NOMO-1 treated with dmso at 0.1 percent for 144 hours (cell line): ENCODE data around the gene MAD1L1.

Experiments
- DNase-seq: peaks from one replicate; lab custom pipeline; 2025; ENCODE audit not compliant: unreplicated experiment; lab: John Stamatoyannopoulos, UW

MAD1L1 gene

GRCh38 chr7:2106440-2106839, 126.3 kb downstream of the MAD1L1 start:
- DNase-seq = no peak

GRCh38 chr7:2105917-2106316, 126.8 kb downstream of the MAD1L1 start:
- DNase-seq = no peak

DNA sequence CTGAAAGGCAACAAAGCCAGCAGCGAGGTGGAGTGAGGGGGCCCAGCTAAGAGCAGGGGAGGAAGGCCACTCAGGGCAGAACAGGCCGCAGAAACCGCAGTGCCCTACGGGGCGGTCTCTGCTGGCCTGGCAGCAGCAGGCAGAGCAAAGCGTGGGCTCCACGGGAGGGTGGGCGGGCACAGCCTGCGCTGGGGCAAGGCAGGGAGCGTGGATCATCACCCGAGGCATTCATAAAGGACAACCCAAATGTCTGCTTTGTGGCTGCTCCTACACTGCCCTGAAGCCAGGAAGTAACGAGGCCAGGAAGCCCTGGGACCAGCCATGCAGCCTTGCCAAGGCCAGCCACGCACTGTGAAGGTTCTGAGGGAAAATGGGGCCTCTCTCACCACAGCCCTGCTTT, 127.5 kb downstream of the MAD1L1 start:
- peak; percentile 2 for DNase-seq

DNA sequence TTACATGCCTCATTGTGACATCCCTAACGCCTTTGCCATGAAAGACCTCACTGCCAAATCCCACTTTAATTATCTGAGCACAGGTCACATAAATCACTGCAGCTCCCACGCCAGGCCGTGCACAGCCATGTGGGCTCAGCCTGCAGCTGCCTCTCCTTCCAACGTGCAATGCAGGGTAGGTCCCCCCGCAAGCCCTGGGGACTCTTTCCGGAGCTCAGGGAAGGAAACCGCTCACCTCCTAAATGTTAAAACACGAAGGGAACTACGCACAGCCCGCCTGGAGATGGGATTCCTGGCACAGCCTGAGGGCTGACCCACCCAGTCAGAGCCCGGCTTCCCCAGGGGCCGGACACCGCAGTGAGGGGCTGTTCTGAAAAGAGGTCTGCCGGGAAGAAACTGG, 128.0 kb downstream of the MAD1L1 start:
- DNase-seq = no peak

DNA sequence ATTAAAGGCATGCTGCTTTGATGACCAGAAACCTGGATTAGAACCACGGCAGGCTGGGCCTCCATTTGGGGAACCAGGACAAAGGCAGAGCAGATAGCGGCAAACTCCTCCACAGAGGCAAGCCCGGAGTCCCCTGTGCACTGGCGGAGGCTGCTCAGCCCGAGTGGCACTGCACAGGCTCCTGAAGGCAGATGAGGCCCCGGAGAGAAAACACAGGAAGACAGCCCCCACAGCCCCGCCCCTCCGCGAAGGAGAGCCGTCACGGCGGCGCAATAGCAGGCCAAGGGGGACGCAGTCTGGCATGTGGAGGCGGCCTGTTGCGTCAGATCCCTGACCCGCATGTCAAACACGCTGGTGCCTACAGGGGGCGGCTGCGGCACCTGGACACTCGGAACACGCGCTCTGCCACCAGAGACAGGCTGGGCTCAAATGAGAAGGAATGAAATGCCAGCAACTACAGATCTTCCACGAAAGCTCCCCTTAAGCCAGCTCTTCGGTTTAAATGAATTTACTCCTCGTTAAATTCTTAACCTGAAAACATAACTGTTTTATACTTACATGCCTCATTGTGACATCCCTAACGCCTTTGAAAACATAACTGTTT, 128.5 kb downstream of the MAD1L1 start:
- DNase-seq = peak; percentile 80

GRCh38 chr7:2103071-2103898, 129.5 kb downstream of the MAD1L1 start:
- no peak for DNase-seq

DNA sequence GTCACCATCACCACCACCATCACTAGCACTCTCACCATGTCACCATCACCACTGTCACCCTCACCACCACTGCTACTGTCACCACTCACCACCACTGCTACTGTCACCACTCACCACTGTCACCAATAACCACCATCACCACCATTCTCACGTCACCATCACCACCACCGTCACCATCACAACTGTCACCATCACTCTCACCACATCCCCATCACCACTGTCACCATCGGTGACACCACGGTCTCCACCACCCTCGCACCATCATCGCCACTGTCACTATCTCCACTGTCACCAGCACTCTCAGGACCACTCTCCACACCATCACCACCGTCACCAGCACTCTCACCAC, 130.4 kb downstream of the MAD1L1 start:
- DNase-seq = no peak

DNA sequence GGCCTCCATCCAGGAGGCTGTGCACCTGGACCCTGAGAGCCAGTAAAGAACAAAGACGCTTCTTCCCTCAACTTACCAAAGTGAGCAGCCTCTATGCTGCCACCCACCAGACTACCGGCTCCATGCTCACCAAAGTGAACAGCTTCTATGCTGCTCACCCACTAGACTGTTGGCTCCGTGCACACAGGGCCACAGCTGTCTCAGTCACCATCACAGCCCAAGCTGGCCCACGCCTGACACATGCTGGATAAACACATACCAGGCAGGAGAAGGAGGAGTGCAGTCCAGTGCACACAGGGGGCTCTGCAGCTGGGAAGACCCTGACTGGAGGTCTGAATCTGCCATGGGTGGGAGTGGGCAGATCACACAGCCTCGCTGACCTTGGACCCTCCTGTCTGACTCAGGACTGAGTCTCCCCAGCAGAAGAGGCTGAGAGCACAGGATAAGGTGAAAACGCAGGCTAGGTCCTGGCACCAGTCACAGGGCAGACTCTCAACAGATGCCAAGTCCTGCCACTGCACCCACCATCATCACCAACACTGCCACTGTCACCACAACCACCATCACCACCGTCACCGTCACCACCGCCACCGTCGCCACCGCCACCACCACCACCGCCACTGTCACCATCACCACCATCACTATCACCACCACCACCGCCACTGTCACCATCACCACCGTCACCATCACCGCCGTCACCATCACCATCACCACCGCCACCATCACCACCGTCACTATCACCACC, 130.9 kb downstream of the MAD1L1 start:
- no peak for DNase-seq

DNA sequence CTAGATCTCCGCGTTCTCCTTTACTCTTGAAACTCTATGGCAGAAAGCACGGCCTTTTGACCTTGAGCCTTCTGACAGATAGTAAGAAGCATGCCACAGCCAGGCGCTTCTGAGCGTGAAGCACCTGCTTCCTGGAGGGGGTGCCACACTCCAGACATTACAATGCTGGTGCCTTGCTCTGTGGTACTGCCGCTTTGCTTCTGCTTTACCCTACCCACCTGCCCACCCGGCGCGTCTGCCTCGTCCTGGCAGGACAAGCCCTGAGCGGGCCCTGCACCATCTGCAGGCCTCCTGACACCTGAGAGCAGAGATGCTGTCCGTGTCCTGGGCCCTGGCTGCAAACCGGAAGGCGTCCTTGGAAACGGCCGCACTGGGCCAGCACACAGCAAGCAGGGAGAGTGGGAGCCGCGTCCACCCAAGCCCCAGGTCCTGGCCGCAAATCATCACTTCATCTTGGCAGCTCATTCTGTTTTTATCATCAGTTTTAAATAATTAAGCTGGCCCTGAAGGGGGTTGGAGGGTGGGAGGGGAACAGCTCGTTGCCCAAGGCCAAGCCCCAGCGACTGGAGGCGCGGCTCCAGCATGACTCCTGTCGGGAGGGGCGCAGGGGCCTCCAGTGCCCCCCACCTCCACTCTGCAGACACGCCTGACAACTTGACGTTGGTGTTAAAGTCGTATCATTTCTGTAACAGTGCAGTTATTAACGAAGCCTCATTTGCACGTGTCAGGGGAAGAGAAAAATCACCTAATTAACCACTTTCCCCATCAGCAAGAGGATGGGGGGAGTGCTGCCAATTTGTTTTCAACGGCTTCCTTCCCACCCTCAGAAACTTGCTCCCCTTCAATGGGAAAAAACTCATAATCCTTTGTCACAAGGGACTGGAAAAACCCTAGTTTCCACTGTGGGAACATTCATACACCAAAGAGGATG, 132.2 kb downstream of the MAD1L1 start:
- no peak for DNase-seq

GRCh38 chr7:2099048-2099957, 133.4 kb downstream of the MAD1L1 start:
- DNase-seq = no peak

- no peak for DNase-seq
These were observed 134.2 kb downstream of the MAD1L1 start for GRCh38 chr7:2098496-2098895.

GRCh38 chr7:2098056-2098455, 134.7 kb downstream of the MAD1L1 start:
- DNase-seq = no peak

- no peak for DNase-seq
These were observed 135.3 kb downstream of the MAD1L1 start for GRCh38 chr7:2097492-2097891.

DNA sequence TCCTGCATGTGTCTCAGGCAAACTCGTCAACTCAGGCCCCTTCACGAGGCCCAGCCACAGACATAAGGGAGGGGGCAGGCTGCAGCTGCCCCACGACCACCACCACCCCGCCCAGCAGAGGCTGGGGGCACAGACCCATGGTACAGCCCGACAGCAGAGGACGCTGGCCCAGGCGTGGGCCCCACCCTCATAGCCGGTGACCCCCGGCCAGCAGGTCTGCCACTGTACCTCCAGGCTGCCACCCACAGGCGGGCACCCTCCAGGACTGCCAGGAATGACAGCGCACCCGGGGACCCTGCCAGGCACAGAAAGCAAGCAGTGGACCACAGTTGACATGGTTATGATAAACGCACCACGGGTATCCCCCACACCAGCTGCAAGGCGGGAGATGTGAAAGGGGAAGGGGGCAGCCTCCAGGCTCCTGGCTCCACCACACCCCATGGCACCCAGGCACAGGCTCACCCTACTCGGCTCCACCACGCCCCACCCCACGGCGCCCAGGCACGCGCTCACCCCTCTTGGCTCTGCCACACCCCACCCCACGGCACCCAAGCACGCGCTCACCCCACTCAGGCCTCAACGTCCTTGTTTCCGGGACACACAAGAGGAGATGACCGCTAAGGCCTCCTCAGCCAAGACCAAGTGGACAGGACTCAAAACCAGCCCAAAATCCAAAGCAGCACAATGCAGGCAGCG, 135.9 kb downstream of the MAD1L1 start:
- no peak for DNase-seq

- no peak for DNase-seq
These were observed 137.3 kb downstream of the MAD1L1 start for GRCh38 chr7:2095436-2095835.

DNA sequence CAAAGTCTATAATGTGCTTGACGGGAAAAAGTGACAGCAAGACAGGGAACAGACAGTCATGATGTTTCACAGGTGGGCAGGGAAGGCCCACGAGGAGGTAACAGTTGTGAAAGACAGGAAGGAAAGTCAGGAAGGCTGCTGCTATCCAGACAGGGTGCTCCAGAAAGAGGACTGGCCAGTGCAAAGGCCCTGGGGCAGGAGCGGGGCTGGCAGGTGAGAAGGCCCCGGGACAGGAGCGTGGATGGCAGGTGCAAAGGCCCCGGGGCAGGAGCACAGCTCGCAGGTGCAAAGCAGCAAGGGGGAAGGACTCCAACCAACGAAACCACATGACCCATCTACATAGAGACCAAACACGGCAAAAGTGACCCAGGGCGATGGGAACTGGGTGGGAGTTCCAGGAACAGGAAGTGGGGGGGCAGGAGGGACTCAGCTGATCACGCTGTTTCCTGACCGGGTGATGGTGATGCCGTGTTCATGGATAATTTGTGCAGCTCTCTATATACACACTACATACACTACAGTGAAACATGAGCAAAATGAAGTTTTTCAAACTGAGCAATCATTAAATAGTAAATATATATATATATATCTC, 138.2 kb downstream of the MAD1L1 start:
- no peak for DNase-seq

GRCh38 chr7:2093843-2094220, 138.9 kb downstream of the MAD1L1 start:
- no peak for DNase-seq

- DNase-seq = no peak
These were observed 139.4 kb downstream of the MAD1L1 start for GRCh38 chr7:2093215-2093842.

- no peak for DNase-seq
These were observed 140.5 kb downstream of the MAD1L1 start for GRCh38 chr7:2092279-2092678.
